ENCODE data around the gene ABAT. TPM values are rescaled to one million over a fixed set of nuclear protein-coding genes. Genes with fewer than 3 reads are reported as not detected.

Gene ABAT
- total RNA-seq, 1 experiment from 2014 or later, result 4.7 TPM

DNA sequence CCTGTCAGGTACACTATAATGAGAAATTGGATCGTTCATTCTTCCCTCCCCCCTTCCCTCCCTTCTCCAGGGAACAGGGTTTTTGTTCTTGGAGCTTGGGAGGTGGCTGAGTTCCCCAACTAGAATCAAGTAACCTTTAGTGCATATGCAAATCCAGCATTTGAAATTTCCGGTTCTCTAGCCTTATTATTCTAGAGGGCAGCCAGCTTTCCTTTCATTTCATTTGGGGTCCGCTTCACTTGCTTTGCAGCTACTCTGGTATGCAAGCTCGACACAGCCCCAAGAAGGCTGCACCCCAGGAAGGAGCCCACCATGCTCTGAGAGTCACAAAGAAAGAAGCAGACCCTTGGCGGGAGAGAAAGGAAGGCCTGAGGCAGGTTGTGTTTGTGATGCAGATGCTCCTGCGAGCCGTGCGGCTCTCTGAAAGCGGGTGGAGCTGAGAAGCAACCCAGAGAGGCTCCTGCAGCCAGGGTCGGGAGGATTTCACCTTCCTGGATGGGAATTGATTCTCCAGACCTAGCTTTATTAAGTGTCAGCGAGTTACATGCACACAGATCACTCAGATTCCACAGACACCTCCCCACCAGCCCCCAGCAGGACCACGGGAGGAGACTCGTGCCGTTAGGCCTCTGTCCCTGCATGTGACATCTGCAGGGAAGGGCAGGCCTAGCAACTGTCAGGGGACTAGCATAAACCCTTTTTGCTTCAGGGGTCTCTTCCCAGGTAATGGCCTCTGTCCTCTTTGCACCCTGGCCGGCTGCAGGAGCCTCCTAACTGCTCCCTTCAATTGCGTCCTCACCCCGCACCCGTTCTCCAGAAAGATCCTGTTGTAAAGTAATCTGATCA is 157.7 kb downstream of the ABAT start (continued):
- TF ChIP-seq, protein P1, sequence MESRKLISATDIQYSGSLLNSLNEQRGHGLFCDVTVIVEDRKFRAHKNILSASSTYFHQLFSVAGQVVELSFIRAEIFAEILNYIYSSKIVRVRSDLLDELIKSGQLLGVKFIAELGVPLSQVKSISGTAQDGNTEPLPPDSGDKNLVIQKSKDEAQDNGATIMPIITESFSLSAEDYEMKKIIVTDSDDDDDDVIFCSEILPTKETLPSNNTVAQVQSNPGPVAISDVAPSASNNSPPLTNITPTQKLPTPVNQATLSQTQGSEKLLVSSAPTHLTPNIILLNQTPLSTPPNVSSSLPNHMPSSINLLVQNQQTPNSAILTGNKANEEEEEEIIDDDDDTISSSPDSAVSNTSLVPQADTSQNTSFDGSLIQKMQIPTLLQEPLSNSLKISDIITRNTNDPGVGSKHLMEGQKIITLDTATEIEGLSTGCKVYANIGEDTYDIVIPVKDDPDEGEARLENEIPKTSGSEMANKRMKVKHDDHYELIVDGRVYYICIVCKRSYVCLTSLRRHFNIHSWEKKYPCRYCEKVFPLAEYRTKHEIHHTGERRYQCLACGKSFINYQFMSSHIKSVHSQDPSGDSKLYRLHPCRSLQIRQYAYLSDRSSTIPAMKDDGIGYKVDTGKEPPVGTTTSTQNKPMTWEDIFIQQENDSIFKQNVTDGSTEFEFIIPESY (IDR thresholded peaks at IDR 0.05; ENCODE audit: extremely low read depth, insufficient replicate concordance, low read length), result no peak
- no peak for TF ChIP-seq JUND (IDR thresholded peaks at IDR 0.05)
- no peak for TF ChIP-seq CBX3 (IDR thresholded peaks at IDR 0.05; ENCODE audit: low read depth)

DNA sequence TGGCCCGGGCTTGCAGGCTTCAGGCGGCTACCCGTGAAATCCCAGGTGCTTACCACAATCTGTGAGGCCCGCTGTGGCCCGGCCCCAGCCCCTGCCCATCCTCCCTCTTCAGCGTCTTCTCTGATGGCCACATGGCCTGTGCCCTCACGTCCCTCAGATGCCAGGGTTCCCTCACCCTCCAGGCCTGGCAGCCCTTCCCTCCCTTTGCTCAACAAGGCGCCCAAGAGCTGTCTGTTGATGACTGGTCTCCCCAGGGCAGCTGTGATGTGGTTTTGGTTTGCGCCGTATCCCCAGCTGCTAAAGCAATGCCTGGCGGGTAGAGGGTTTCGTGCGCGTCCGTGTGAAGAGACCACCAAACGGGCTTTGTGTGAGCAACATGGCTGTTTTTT is 158.3 kb downstream of the ABAT start:
- Histone ChIP-seq H2AFZ (ENCODE audit: low read depth, low read length, poor library complexity, severe bottlenecking) (no peak overlapping the region), H3K9me2 (ENCODE audit: insufficient read depth) (no peaks in the 10 kb centered on the region), H3K4me2 (ENCODE audit: low read length) (no peak overlapping the region), H3K79me2 (ENCODE audit: insufficient read depth, low read length) (peaks cover 56% of the 10 kb centered on the region), H3K9me3 (ENCODE audit: control insufficient read depth in 1 of 2, insufficient read depth in 1 of 2, low read depth in 1 of 2, low read length in 2 of 2) (no peaks in the 10 kb centered on the region), H3K27ac (ENCODE audit: low read depth, low read length) (no peak overlapping the region), H3K27me3 (ENCODE audit: insufficient read depth, low read length) (no peaks in the 10 kb centered on the region), H3K9ac (ENCODE audit: low read length) (no peak overlapping the region), H4K20me1 (ENCODE audit: insufficient read depth) (no peaks in the 10 kb centered on the region), H3K4me1 (ENCODE audit: control insufficient read depth in 1 of 2, insufficient read depth in 2 of 2, low read length in 2 of 2) (no peaks in the 10 kb centered on the region), H3K36me3 (ENCODE audit: control insufficient read depth in 1 of 2, insufficient read depth in 2 of 2, low read length in 2 of 2) (peaks cover 11 to 34% of the 10 kb centered on the region in 2 experiments; a peak in 3 of 4 replicates), H3K4me3 (replicated peaks in 1 of 2; ENCODE audit: low read depth in 1 of 2, low read length in 2 of 2) (no peak overlapping the region)
- DNase-seq (ENCODE audit: low read depth, low spot score) (no peak), ATAC-seq (no peak)
- ChIA-PET RAD21 (ENCODE audit: low non-redundant PET in 1 of 2, low total read pairs in 2 of 2, uncharacterized antibody in 2 of 2, unreplicated experiment in 2 of 2) (no interaction called here), POLR2A (no interaction called here), CTCF (no interaction called here)
- no peak for TF ChIP-seq EZH2 (IDR thresholded peaks at IDR 0.05)
- TF ChIP-seq EZH2phosphoT487 (IDR thresholded peaks at IDR 0.05; ENCODE audit: borderline replicate concordance), result no peak
- no peak for TF ChIP-seq ZNF274 (IDR thresholded peaks at IDR 0.05; ENCODE audit: low read depth, low read length)
- TF ChIP-seq ZFX (IDR thresholded peaks at IDR 0.05), result no peak
- no peak for TF ChIP-seq SRF (IDR thresholded peaks at IDR 0.05; ENCODE audit: low read depth)
- TF ChIP-seq, protein P1 (IDR thresholded peaks at IDR 0.05; ENCODE audit: extremely low read depth, insufficient replicate concordance, low read length), result no peak
- TF ChIP-seq, protein P2, sequence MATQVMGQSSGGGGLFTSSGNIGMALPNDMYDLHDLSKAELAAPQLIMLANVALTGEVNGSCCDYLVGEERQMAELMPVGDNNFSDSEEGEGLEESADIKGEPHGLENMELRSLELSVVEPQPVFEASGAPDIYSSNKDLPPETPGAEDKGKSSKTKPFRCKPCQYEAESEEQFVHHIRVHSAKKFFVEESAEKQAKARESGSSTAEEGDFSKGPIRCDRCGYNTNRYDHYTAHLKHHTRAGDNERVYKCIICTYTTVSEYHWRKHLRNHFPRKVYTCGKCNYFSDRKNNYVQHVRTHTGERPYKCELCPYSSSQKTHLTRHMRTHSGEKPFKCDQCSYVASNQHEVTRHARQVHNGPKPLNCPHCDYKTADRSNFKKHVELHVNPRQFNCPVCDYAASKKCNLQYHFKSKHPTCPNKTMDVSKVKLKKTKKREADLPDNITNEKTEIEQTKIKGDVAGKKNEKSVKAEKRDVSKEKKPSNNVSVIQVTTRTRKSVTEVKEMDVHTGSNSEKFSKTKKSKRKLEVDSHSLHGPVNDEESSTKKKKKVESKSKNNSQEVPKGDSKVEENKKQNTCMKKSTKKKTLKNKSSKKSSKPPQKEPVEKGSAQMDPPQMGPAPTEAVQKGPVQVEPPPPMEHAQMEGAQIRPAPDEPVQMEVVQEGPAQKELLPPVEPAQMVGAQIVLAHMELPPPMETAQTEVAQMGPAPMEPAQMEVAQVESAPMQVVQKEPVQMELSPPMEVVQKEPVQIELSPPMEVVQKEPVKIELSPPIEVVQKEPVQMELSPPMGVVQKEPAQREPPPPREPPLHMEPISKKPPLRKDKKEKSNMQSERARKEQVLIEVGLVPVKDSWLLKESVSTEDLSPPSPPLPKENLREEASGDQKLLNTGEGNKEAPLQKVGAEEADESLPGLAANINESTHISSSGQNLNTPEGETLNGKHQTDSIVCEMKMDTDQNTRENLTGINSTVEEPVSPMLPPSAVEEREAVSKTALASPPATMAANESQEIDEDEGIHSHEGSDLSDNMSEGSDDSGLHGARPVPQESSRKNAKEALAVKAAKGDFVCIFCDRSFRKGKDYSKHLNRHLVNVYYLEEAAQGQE (IDR thresholded peaks at IDR 0.05; ENCODE audit: low read depth), result no peak
- TF ChIP-seq JUND (IDR thresholded peaks at IDR 0.05), result no peak
- TF ChIP-seq, protein P3, sequence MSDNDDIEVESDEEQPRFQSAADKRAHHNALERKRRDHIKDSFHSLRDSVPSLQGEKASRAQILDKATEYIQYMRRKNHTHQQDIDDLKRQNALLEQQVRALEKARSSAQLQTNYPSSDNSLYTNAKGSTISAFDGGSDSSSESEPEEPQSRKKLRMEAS (IDR thresholded peaks at IDR 0.05), result no peak
- TF ChIP-seq CBX3 (IDR thresholded peaks at IDR 0.05; ENCODE audit: low read depth), result no peak
- intact Hi-C loops (cut with micrococcal nuclease), result no loop called here
- BruUV-seq (replicated peaks), result no TSS peak
